DMS79 (cell line): ENCODE measurements around the gene PBX4.

ENCODE experiments used
- DNase-seq: peaks from one replicate; lab custom pipeline; 2025; lab: John Stamatoyannopoulos, UW

Gene PBX4

GRCh38 chr19:19649155-19649554 is 30.7 kb upstream of the PBX4 start:
- no peak for DNase-seq

- DNase-seq: no peak
These were observed 28.7 kb upstream of the PBX4 start for GRCh38 chr19:19647037-19647835.

GRCh38 chr19:19645233-19645870 is 26.9 kb upstream of the PBX4 start:
- no peak for DNase-seq

- DNase-seq: no peak
These were observed 25.5 kb upstream of the PBX4 start for GRCh38 chr19:19644054-19644388.

- DNase-seq: peak; percentile 81
These were observed 24.9 kb upstream of the PBX4 start, which contains the start of gene GMIP for GRCh38 chr19:19643158-19644053. GMIP (minus strand) TSS chr19:19643657; CDS start chr19:19643529, 128 bp downstream.

- no peak for DNase-seq
These were observed 24.1 kb upstream of the PBX4 start for GRCh38 chr19:19642506-19643157.

GRCh38 chr19:19637523-19638251 is 19.2 kb upstream of the PBX4 start:
- DNase-seq: no peak

- DNase-seq: no peak
These were observed 18.7 kb upstream of the PBX4 start for GRCh38 chr19:19637186-19637522.

- no peak for DNase-seq
These were observed 18.2 kb upstream of the PBX4 start for GRCh38 chr19:19636573-19637185.

- DNase-seq: no peak
These were observed 16.8 kb upstream of the PBX4 start for GRCh38 chr19:19635313-19635702.

GRCh38 chr19:19634516-19635312 is 16.2 kb upstream of the PBX4 start:
- DNase-seq: no peak

GRCh38 chr19:19633711-19634515 is 15.4 kb upstream of the PBX4 start:
- DNase-seq: no peak

- DNase-seq: no peak
These were observed 14.2 kb upstream of the PBX4 start for GRCh38 chr19:19632661-19633060.

- no peak for DNase-seq
These were observed 12.9 kb upstream of the PBX4 start for GRCh38 chr19:19631346-19631745.

- no peak for DNase-seq
These were observed 11.9 kb upstream of the PBX4 start for GRCh38 chr19:19630426-19630825.

- DNase-seq: no peak
These were observed 11.6 kb upstream of the PBX4 start for GRCh38 chr19:19630062-19630414.

- peak; percentile 77 for DNase-seq
These were observed 10.1 kb upstream of the PBX4 start for GRCh38 chr19:19628501-19629134.

- peak; percentile 53 for DNase-seq
These were observed 9.4 kb upstream of the PBX4 start, which contains the start of gene LPAR2 for GRCh38 chr19:19627621-19628500. LPAR2 (minus strand) TSS chr19:19628220; CDS start chr19:19627275, 945 bp downstream.
